Stimulated activated CD8-positive, alpha-beta memory T cell treated with anti-CD3 and anti-CD28 coated beads, Interleukin-12 subunit alpha, Interleukin-12 subunit beta, amount 100 ng/mL, for 1 hour (primary cell): ENCODE results near the gene RREB1.

Experiments used
- DNase-seq: peaks from one replicate; pipeline ENCODE4 v3.0.0-alpha.2; 2020; ENCODE audit warnings: low read depth

Gene RREB1

GRCh38 chr6:7296602-7297001 lies 188.8 kb downstream of the RREB1 start:
- no peak for DNase-seq

GRCh38 chr6:7298113-7298512 lies 190.4 kb downstream of the RREB1 start:
- DNase-seq, result no peak

- no peak for DNase-seq
Observed at GRCh38 chr6:7300926-7301325, 193.2 kb downstream of the RREB1 start.
